Heart left ventricle (tissue), 13 donors: ENCODE measurements around the gene SKI.

Experiments
- POLR2A ChIP-seq, 2 donors: fragments of 450-650 bp; IDR thresholded peaks; one replicate each; pipeline ENCODE4 v1.6.1; 2017; ENCODE audit warnings: antibody characterized with exemption in 2 of 2, mild to moderate bottlenecking in 2 of 2, moderate library complexity in 2 of 2
- TF ChIP-seq, protein P1 (sequence below), 12 donors: fragments of 200-600 bp; sonication (generic) in 4 of 12; IDR thresholded peaks; one replicate each; pipeline versions ENCODE4 v1.5.0 to v1.8.0; 2018 to 2022; ENCODE audit warnings: antibody characterized with exemption in 12 of 12, mild to moderate bottlenecking in 5 of 12
- donor health status: ischemic (EF 13 %, LVEDD 7.1; RV severe dilation, severe dysfunction).
- donor health status: DM: no; HTN: yes; CAD: no.
- donor health status: DM: no; HTN: no; CAD: no.
- donor health status: ischemic (EF 25% LVEDD 6.9; RV normal size, moderate dysfunction).
- donor health status: ischemic (EF 25% LVEDD 5.7; RV mildly dilated, moderate dysfunction).
- donor health status: ischemic (EF 35%, LVEDD 5.7; RV mildly dilated, moderate dysfunction).
- donor health status: nonischemic (EF 11% LVEDD 7.7; RV severe dilation, severe dysfunction).
- donor health status: DM: yes; HTN: yes; CAD: no.
- donor health status: PGD.
- donor health status: ischemic (EF 29% LVEDD 5.4; RV normal size, mild dysfunction).
- donor health status: nonischemic (EF 23%, LVEDD 6.1; RV moderate dilation, normal function).

DNA sequence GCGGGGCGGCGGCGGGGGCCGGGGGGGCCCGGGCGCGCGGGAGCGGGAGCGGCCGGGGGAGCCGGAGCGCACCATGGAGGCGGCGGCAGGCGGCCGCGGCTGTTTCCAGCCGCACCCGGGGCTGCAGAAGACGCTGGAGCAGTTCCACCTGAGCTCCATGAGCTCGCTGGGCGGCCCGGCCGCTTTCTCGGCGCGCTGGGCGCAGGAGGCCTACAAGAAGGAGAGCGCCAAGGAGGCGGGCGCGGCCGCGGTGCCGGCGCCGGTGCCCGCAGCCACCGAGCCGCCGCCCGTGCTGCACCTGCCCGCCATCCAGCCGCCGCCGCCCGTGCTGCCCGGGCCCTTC is 546 bp downstream of the SKI start:
- no peak for TF ChIP-seq POLR2A (IDR thresholded peaks at IDR 0.05)
- TF ChIP-seq, protein P1, sequence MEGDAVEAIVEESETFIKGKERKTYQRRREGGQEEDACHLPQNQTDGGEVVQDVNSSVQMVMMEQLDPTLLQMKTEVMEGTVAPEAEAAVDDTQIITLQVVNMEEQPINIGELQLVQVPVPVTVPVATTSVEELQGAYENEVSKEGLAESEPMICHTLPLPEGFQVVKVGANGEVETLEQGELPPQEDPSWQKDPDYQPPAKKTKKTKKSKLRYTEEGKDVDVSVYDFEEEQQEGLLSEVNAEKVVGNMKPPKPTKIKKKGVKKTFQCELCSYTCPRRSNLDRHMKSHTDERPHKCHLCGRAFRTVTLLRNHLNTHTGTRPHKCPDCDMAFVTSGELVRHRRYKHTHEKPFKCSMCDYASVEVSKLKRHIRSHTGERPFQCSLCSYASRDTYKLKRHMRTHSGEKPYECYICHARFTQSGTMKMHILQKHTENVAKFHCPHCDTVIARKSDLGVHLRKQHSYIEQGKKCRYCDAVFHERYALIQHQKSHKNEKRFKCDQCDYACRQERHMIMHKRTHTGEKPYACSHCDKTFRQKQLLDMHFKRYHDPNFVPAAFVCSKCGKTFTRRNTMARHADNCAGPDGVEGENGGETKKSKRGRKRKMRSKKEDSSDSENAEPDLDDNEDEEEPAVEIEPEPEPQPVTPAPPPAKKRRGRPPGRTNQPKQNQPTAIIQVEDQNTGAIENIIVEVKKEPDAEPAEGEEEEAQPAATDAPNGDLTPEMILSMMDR (IDR thresholded peaks at IDR 0.05) = no peak
